ENCODE data around the gene ADRA2B.
"Not testable (repeated sequence)": the region's sequence is repeated elsewhere in the genome, so short reads cannot be mapped to it uniquely, and the experiment has no call there.

The ADRA2B gene

GRCh38 chr2:96116424-96116878, at the start of gene ADRA2B:
TSS of gene ADRA2B (minus strand) at chr2:96116571. CDS start at chr2:96116149, 422 bp downstream.
- peak in 1 of 14 donors; percentile 18 for DNase-seq

GRCh38 chr2:96164459-96165184, 48.3 kb upstream of the ADRA2B start:
- DNase-seq: peak in 10 of 14 donors; percentile 18 to 81 (median 71)

- DNase-seq: no peak
Observed at GRCh38 chr2:96163768-96164429, 47.5 kb upstream of the ADRA2B start.

GRCh38 chr2:96163415-96163767, 47.0 kb upstream of the ADRA2B start:
- DNase-seq: no peak

- no peak for DNase-seq
Observed at GRCh38 chr2:96161898-96162297, 45.5 kb upstream of the ADRA2B start.

GRCh38 chr2:96160366-96160765, 44.0 kb upstream of the ADRA2B start:
- DNase-seq: not testable (repeated sequence)

DNA sequence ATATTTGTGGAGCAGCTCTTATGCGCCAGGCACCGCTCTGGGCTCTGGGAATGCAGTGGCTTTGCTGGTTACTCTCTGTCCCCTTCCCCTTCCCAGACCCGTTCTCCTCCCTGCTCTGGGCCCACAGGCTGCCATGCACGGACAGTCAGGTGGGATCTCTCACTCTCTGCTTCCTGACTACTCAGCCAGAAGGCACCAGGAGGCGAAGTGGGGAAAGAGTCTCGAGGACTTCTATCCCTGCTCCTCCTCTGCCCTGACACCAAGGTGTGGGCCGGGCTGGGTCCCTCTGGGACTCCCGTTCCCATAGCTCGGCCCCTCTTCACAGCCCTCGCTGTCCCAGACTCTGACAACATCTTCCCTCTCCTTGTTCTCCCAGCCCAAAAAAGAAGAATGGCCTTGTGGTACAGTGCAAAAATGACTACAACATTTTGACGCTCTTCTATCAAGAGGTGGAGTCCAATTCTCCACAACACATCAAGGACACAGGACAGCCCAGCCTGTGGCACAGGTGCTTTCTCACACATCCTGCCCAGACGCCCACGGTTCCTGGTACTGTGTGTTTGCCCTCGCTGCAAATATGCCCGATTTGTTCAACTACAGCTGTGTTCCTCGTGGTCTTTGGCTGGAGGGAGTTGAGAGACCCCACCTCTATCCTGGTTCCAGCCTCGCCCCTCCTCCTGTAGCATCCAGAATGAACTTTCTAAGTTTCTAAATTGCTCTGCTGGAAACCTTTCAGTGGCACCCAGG, 42.9 kb upstream of the ADRA2B start:
- no peak for DNase-seq

DNA sequence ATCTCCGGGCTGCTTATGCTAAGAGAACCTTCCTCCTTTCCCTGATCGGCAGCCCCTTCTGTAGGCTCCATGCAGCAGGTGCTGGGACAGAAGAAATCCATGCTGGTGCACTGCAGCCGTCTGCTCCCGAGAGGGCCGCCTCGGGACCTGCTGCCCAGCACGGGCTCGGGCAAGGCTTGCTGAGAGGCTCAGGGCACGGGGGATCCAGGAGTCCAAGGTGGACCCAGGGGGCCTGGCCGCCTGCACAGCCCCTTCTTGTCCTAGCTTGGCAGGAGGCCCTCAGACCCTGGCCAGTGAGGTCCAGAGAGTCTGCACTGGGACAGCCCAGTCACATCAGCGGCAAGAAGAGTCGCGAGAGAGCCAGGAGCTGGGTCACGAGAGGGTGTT, 42.2 kb upstream of the ADRA2B start:
- no peak for DNase-seq

DNA sequence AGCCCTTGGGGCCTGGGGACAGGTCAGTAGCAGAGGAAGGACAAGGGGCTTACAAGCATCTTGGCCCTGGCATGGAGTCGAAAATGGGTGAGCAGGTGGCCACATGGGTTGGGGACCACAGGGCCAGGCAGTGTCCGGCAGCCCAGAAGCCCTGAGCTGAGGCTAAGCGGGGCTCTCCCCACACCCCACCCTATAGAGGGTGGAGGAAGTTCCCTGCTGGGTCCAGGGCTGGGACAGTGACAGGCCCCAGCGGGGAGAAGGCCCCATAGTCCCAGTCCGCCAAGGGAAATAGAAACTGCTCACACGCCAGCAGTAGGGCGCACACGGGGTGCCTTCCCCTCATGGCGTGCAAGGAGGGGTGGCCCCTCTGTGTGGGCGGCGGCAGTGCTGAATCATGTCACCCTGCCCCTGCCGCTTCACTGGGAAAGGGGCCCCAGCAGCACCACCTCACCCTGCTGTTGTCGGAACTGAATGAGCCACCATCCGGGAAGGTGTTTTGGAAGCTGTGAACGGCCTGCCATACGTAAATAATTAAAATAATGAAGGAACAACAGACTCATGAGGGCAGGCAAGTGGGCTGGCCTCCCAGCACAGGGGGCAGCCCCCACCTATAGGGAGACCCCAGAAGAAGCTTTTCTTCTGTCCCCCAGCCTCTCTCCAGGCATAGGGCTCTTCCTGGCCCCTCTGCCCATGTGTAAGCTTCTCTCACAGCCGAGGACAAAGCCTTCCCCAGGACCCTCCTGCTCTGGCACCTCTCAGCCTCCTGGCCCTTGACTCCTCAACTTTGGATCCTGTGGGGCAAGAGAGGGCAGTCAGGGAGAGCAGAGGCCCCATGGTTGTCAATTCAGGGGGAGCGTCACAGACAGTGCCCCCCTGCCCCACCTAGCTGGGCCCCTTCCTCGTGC, 41.5 kb upstream of the ADRA2B start:
- no peak for DNase-seq

GRCh38 chr2:96156926-96157648, 40.7 kb upstream of the ADRA2B start:
- no peak for DNase-seq

DNA sequence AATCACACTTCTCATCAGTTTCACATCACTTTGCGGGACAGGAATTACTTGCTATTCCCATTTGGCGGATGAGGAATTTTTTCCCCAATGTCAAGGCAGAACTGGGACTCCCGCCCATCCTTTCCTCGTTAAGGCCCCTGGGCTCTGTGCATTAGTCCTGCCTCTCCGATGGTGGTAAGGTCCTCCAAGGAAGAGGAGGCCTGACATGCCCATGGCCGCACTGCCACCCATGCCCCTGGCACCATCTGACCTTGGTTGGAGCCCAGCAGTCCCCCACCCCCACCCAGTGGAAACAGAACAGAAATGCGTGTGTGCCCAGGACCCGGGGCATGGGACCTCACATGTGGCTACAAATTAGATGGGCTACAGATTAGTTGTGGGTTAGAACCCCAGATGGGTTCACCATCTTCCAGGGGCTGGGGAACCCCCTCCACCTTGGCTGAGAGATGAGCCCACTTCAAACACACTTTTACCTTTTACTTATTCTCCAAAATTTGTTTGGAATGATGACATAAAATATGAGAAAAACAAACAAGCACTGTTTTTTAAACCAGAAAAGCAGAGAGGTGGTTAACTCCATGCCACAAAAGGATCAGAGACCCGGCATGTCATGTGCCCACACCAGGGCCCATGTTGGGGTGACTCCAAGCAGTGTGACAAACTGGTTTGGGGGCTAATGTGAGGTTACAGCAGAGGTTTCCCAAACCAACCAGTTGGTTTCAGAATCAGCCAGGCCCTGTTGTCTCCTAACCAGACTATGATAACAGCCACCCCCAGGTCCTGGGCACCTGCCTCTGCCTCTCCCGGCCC, 39.8 kb upstream of the ADRA2B start:
- no peak for DNase-seq

GRCh38 chr2:96154506-96155380, 38.4 kb upstream of the ADRA2B start:
- no peak for DNase-seq

- DNase-seq: no peak
Observed at GRCh38 chr2:96153991-96154431, 37.6 kb upstream of the ADRA2B start.

- DNase-seq: no peak
Observed at GRCh38 chr2:96153291-96153713, 36.9 kb upstream of the ADRA2B start.

DNA sequence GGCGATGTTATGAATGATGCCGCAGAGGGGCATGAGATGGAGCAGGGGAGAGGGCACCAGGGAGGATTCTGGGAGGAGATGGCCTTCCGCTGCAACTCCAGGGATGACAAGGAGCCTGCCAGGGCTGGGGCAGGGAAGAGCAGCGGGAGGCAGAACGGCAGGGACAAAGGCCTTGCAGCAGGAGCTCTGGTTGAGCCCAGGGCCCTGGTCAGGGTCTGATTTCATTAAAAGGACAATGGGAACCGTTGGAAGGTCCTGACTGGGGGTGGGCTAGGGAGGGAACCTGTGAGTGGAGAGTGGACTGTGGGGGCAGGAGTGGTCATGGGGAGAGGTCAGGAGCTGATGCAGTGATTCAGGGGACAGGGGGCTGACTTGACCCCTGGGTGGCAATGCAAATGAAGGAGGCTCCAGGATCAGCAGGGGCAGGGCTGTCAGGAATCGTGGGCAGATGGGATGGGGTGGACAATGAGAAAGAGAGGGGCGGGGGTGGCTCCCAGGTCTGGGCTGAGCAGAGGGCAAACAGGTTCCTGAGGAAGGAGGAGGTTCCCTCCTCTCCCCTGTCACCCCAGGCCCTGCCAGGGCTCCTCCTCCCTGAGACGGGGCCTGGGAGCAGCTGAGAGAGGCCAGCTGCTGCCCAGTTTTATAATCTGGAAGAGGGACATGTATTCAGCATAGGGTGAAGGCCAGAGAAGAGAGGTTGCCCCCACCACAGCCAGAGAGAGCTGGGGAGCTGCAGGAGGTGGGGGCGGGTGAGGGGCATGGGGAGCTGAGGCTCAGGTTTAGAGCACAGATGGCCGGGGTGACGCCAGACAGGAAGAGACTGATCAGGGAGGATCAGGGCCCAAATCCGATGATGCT, 36.2 kb upstream of the ADRA2B start:
- DNase-seq: no peak

DNA sequence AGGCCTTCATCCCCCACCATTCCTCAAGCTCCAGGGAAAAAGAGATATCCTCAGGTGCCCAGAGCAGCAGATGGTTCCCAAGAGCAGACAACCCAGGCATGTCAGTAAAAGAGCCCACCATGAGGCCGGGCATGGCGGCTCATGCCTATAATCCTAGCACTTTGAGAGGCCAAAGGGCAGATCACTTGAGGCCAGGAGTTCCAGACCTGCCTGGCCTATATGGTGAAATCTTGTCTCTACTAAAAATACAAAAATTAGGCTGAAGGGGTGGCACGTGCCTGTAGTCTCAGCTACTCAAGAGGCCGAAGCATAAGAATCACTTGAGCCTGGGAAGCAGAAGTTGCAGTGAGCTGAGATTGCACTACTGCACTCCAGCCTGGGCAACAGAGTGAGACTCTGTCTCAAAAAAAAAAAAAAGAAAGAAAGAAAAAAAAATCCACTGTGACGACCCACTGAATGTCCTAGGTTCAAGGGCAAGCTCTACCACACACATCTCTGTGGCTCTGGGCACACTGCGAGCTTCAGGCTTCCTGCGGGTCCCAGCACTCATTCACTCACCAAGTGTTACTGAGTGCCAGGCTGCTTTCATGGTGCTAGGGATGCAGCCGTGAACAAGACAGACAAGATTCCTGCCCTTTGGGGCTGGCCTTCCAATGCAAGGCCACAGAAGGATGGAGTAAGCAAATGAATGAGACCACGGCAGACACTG, 35.4 kb upstream of the ADRA2B start:
- no peak for DNase-seq

DNA sequence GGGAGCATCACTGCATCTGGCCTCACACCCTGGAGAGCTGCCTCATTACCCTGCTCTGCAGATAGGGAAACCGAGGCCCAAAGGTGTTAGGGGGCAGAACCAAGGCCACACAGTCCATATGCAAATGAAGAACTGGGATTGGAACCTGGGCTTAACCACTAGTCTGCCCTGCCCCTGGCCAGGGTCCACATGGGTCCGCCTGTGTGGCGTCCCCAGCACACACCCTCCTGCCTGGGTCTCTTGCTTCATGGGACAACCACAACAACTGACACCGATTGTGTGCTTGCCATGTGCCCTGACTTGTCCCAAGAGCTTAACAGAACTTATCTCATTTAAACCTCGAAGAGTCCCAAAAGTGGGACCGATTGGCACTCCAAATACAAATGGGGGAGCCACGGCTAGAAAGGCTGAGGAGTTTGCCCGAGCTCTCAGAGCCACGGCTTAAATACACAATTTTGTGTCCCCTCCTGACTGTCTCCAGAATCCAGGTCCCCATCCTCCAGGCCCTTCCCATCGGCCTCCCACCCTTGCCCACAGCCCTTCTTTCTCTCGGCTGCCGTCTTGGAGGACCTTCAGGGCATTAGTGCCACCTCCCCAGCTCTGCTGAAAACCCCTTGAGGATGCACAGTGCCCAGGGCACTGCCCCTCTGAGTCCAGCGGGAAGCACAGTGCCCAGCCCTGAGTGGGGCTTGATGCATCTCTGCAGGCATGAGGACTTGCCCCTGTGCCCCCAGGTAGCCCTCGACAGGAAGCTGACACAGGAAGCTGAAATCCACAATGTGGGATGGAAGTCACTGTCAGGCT, 34.6 kb upstream of the ADRA2B start:
- no peak for DNase-seq

Data from C1 segment of cervical spinal cord (tissue), 14 donors.